ENCODE data around the gene ZSCAN25. TPM values are rescaled to one million over a fixed set of nuclear protein-coding genes. Genes with fewer than 3 reads are reported as not detected.

The ZSCAN25 gene
- total RNA-seq, 1 donor from 2014 or later, result 14.3 TPM

Other genes starting within 250 kb of the ZSCAN25 start
- 52.4 TPM for gene ARPC1B, start 242.2 kb upstream of the ZSCAN25 start, total RNA-seq
- 49.6 TPM for gene PDAP1, start 208.3 kb upstream of the ZSCAN25 start, total RNA-seq
- gene BUD31, start 208.0 kb upstream of the ZSCAN25 start, total RNA-seq, result 35.9 TPM
- 6.8 TPM for gene PTCD1, start 178.1 kb upstream of the ZSCAN25 start, total RNA-seq
- gene CPSF4, start 178.0 kb upstream of the ZSCAN25 start, total RNA-seq, result 26.3 TPM
- 769 TPM for gene ATP5MF, start 150.8 kb upstream of the ZSCAN25 start, total RNA-seq
- 15.7 TPM for gene ZNF789, start 144.1 kb upstream of the ZSCAN25 start, total RNA-seq
- gene ZNF394, start 116.7 kb upstream of the ZSCAN25 start, total RNA-seq, result 31.0 TPM
- gene ZKSCAN5, start 112.3 kb upstream of the ZSCAN25 start, total RNA-seq, result 11.9 TPM
- gene FAM200A, start 64.8 kb upstream of the ZSCAN25 start, total RNA-seq, result 7.3 TPM
- 106 TPM for gene ZNF655, start 58.3 kb upstream of the ZSCAN25 start, total RNA-seq
- not detected for gene TMEM225B, start 18.7 kb upstream of the ZSCAN25 start, total RNA-seq
- 38.5 TPM for gene CYP3A5, start 63.0 kb downstream of the ZSCAN25 start, total RNA-seq
- 0.21 TPM for gene CYP3A7, start 118.2 kb downstream of the ZSCAN25 start, total RNA-seq
- gene CYP3A4, start 167.2 kb downstream of the ZSCAN25 start, total RNA-seq, result not detected
- not detected for gene CYP3A43, start 211.1 kb downstream of the ZSCAN25 start, total RNA-seq

Measured in tongue (tissue), 1 donor.